Kasumi-1 (cell line): ENCODE measurements around the gene FEM1A.
"Not testable (repeated sequence)": the region's sequence is repeated elsewhere in the genome, so short reads cannot be mapped to it uniquely, and the experiment has no call there.

ENCODE experiments used
- DNase-seq, 2 experiments: peaks; one replicate each; lab custom pipeline; 2025; lab: John Stamatoyannopoulos, UW

The FEM1A gene

GRCh38 chr19:4811328-4812131 lies 20.0 kb downstream of the FEM1A start:
- peak; percentile 35 to 56 for DNase-seq

- DNase-seq, result no peak
These were observed 23.3 kb downstream of the FEM1A start for GRCh38 chr19:4814625-4815425.

GRCh38 chr19:4815426-4816201 lies 24.1 kb downstream of the FEM1A start:
- DNase-seq, result peak; percentile 95

- DNase-seq, result no peak
These were observed 24.8 kb downstream of the FEM1A start for GRCh38 chr19:4816202-4816949.

GRCh38 chr19:4816950-4817278 lies 25.4 kb downstream of the FEM1A start:
- no peak for DNase-seq

- DNase-seq, result no peak
These were observed 26.1 kb downstream of the FEM1A start for GRCh38 chr19:4817467-4818277.

- DNase-seq, result no peak
These were observed 29.7 kb downstream of the FEM1A start for GRCh38 chr19:4821265-4821664.

GRCh38 chr19:4822354-4822753 lies 30.8 kb downstream of the FEM1A start:
- not testable (repeated sequence) for DNase-seq

- no peak for DNase-seq
These were observed 32.0 kb downstream of the FEM1A start for GRCh38 chr19:4823577-4823976.

GRCh38 chr19:4829001-4829712 lies 37.6 kb downstream of the FEM1A start:
- DNase-seq, result peak; percentile 30 to 54

GRCh38 chr19:4830332-4830731 lies 38.8 kb downstream of the FEM1A start:
- no peak for DNase-seq

- DNase-seq, result no peak
These were observed 39.3 kb downstream of the FEM1A start for GRCh38 chr19:4830768-4831265.

- DNase-seq, result peak in 1 of 2 experiments; percentile 7
These were observed 39.9 kb downstream of the FEM1A start, which contains the start of gene TICAM1 for GRCh38 chr19:4831304-4831978. TICAM1 (minus strand) TSS chr19:4831712; CDS start chr19:4818377, 13,335 bp downstream.

GRCh38 chr19:4831979-4832340 lies 40.4 kb downstream of the FEM1A start:
- DNase-seq, result not testable (repeated sequence)

- DNase-seq, result no peak
These were observed 41.2 kb downstream of the FEM1A start for GRCh38 chr19:4832776-4833175.

GRCh38 chr19:4839192-4839591 lies 47.7 kb downstream of the FEM1A start:
- no peak for DNase-seq

GRCh38 chr19:4843647-4843965 lies 52.1 kb downstream of the FEM1A start:
- DNase-seq, result no peak

GRCh38 chr19:4844348-4845179 lies 53.0 kb downstream of the FEM1A start:
- no peak for DNase-seq

GRCh38 chr19:4845975-4846374 lies 54.4 kb downstream of the FEM1A start:
- DNase-seq, result not testable (repeated sequence)
